Gastroesophageal sphincter (tissue), 3 donors: ENCODE measurements around the gene DACH1.

ENCODE experiments used
- EP300 ChIP-seq: sonication (generic); formaldehyde crosslinking; IDR thresholded peaks from one replicate; pipeline ENCODE4 v1.6.1; 2017; ENCODE audit warnings: antibody characterized with exemption, mild to moderate bottlenecking
- POLR2A ChIP-seq, 2 donors: fragments of 450-650 bp; IDR thresholded peaks; one replicate each; pipeline ENCODE4 v1.6.1; 2017; ENCODE audit warnings: antibody characterized with exemption in 2 of 2, mild to moderate bottlenecking in 2 of 2, moderate library complexity in 1 of 2
- TF ChIP-seq, protein P1 (sequence below), 4 experiments: fragments of 200-600 bp in 2 of 4; fragments of 450-650 bp in 2 of 4; sonication (generic) in 1 of 4; IDR thresholded peaks; one replicate each; pipeline ENCODE4 v1.5.1; 2017 to 2019; ENCODE audit warnings: antibody characterized with exemption in 4 of 4, mild to moderate bottlenecking in 2 of 4, moderate library complexity in 2 of 4

DNA sequence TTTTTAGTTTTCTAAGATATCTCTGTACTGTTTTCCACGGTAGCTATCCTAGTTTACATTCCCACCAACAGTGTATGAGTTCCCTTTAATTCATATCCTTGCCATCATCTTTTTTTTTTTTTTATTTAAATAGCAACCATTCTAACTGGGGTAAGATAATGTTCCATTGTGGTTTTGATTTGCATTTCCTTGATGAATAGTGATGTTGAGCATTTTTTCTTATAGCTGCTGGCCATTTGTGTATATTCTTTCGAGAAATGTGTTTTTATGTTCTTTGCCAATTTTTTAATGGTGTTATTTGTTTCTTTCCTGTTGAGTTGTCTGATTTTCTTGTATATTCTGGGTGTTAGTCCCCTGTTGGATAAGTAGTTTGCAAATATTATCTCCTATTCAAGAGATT, 454.8 kb downstream of the DACH1 start:
- TF ChIP-seq, protein P1, sequence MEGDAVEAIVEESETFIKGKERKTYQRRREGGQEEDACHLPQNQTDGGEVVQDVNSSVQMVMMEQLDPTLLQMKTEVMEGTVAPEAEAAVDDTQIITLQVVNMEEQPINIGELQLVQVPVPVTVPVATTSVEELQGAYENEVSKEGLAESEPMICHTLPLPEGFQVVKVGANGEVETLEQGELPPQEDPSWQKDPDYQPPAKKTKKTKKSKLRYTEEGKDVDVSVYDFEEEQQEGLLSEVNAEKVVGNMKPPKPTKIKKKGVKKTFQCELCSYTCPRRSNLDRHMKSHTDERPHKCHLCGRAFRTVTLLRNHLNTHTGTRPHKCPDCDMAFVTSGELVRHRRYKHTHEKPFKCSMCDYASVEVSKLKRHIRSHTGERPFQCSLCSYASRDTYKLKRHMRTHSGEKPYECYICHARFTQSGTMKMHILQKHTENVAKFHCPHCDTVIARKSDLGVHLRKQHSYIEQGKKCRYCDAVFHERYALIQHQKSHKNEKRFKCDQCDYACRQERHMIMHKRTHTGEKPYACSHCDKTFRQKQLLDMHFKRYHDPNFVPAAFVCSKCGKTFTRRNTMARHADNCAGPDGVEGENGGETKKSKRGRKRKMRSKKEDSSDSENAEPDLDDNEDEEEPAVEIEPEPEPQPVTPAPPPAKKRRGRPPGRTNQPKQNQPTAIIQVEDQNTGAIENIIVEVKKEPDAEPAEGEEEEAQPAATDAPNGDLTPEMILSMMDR (IDR thresholded peaks at IDR 0.05) = no peak
- no peak for TF ChIP-seq POLR2A (IDR thresholded peaks at IDR 0.05)
- TF ChIP-seq EP300 = no peak
